HEK293 (cell line): ENCODE results near the gene ZC3H12C.

ENCODE experiments used
- CTCF ChIA-PET: fragments of 350-600 bp; formaldehyde crosslinking; extraction: SDS; loops from one replicate; lab custom pipeline; 2021; ENCODE audit warnings: antibody characterized with exemption; lab: Yijun Ruan, JAX
- POLR2A ChIA-PET: fragments of 300-600 bp; formaldehyde crosslinking; extraction: SDS; loops from one replicate; lab custom pipeline; 2020; ENCODE audit warnings: antibody characterized with exemption, inconsistent platforms; lab: Yijun Ruan, JAX
- H3K27ac ChIP-seq: fragments of 200-500 bp; sonication (Bioruptor generic); 2 replicates; pipeline ENCODE4 v1.5.1; 2014; ENCODE audit warnings: low read depth, low read length, control low read depth, inconsistent platforms; ENCODE audit errors: extremely low read depth
- H3K36me3 ChIP-seq, 2 experiments: fragments of 200-500 bp in 1 of 2; sonication (Bioruptor generic) in 1 of 2; 1 replicate in 1 of 2; 2 replicates in 1 of 2; pipeline ENCODE4 v1.5.1; 2014 to 2017; ENCODE audit warnings: inconsistent platforms in 2 of 2, low read length in 2 of 2; ENCODE audit not compliant: control insufficient read depth in 2 of 2, insufficient read depth in 1 of 2
- H3K4me1 ChIP-seq: fragments of 200-500 bp; sonication (Bioruptor generic); 2 replicates; pipeline ENCODE4 v1.5.1; 2014; ENCODE audit warnings: mild to moderate bottlenecking, low read length, inconsistent platforms; ENCODE audit not compliant: control insufficient read depth, insufficient read depth
- H3K4me3 ChIP-seq: 2 replicates; pipeline ENCODE4 v1.5.1; 2011; ENCODE audit warnings: low read depth, mild to moderate bottlenecking, control low read depth, low read length, moderate library complexity
- H3K9me3 ChIP-seq: fragments of 200-500 bp; sonication (Bioruptor generic); 2 replicates; pipeline ENCODE4 v1.5.1; 2014; ENCODE audit warnings: low read depth, low read length, inconsistent platforms; ENCODE audit not compliant: control insufficient read depth, insufficient read depth
- BCL11B ChIP-seq: fragments of 450-650 bp; formaldehyde crosslinking; IDR thresholded peaks from 2 replicates; pipeline ENCODE4 v1.5.1; 2016; ENCODE audit warnings: low read depth, missing biosample characterization, missing genetic modification characterization
- CTCF ChIP-seq: fragments of 450-650 bp; formaldehyde crosslinking; IDR thresholded peaks from 2 replicates; pipeline ENCODE4 v1.5.1; 2016; ENCODE audit warnings: missing biosample characterization, missing genetic modification characterization
- HIC1 ChIP-seq: fragments of 450-650 bp; formaldehyde crosslinking; IDR thresholded peaks from 2 replicates; pipeline ENCODE4 v1.5.1; 2016; ENCODE audit warnings: missing biosample characterization, missing genetic modification characterization
- KLF10 ChIP-seq: fragments of 450-650 bp; IDR thresholded peaks from 2 replicates; pipeline ENCODE4 v1.5.1; 2018; ENCODE audit warnings: missing biosample characterization, mild to moderate bottlenecking, missing genetic modification characterization
- PRDM1 ChIP-seq: fragments of 450-650 bp; formaldehyde crosslinking; IDR thresholded peaks from 2 replicates; pipeline ENCODE4; 2016; ENCODE audit warnings: missing biosample characterization, missing genetic modification characterization
- ZNF16 ChIP-seq: fragments of 450-650 bp; formaldehyde crosslinking; IDR thresholded peaks from 2 replicates; pipeline ENCODE4 v1.5.1; 2016; ENCODE audit warnings: low read depth, missing biosample characterization, missing genetic modification characterization
- ZNF174 ChIP-seq: fragments of 450-650 bp; formaldehyde crosslinking; IDR thresholded peaks from 2 replicates; pipeline ENCODE4 v1.5.0; 2017; ENCODE audit warnings: missing biosample characterization, mild to moderate bottlenecking, missing genetic modification characterization
- ZNF37A ChIP-seq: fragments of 450-650 bp; IDR thresholded peaks from 2 replicates; pipeline ENCODE4 v1.5.1; 2018; ENCODE audit warnings: missing biosample characterization, missing genetic modification characterization
- ZNF580 ChIP-seq: fragments of 450-650 bp; formaldehyde crosslinking; IDR thresholded peaks from 2 replicates; pipeline ENCODE4 v1.5.1; 2016; ENCODE audit warnings: missing biosample characterization, missing genetic modification characterization
- TF ChIP-seq, protein P1 (sequence below): fragments of 450-650 bp; formaldehyde crosslinking; IDR thresholded peaks from 2 replicates; pipeline ENCODE4 v1.5.1; 2017; ENCODE audit warnings: missing biosample characterization, missing genetic modification characterization
- TF ChIP-seq, protein P2 (sequence below): fragments of 450-650 bp; formaldehyde crosslinking; IDR thresholded peaks from 2 replicates; pipeline ENCODE4 v1.5.1; 2016; ENCODE audit warnings: missing biosample characterization, missing genetic modification characterization, borderline replicate concordance

The ZC3H12C gene

GRCh38 chr11:110160437-110160836, 67.2 kb downstream of the ZC3H12C start:
- Histone ChIP-seq H3K36me3 (peaks cover 0 to 61% of the 10 kb centered on the region in 2 experiments; a peak in 1 of 3 replicates), H3K9me3 (no peaks in the 10 kb centered on the region), H3K4me3 (no peak overlapping the region), H3K4me1 (no peaks in the 10 kb centered on the region), H3K27ac (no peak overlapping the region)
- no peak for TF ChIP-seq ZNF16 (tag by site-specific recombination)
- no peak for TF ChIP-seq ZNF580 (tag by site-specific recombination)
- no peak for TF ChIP-seq KLF10 (tag by site-specific recombination)
- TF ChIP-seq ZNF37A (tag by site-specific recombination), result no peak
- TF ChIP-seq, protein P1, sequence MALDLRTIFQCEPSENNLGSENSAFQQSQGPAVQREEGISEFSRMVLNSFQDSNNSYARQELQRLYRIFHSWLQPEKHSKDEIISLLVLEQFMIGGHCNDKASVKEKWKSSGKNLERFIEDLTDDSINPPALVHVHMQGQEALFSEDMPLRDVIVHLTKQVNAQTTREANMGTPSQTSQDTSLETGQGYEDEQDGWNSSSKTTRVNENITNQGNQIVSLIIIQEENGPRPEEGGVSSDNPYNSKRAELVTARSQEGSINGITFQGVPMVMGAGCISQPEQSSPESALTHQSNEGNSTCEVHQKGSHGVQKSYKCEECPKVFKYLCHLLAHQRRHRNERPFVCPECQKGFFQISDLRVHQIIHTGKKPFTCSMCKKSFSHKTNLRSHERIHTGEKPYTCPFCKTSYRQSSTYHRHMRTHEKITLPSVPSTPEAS (tag by site-specific recombination), result no peak
- no peak for TF ChIP-seq PRDM1 (tag by site-specific recombination)
- no peak for TF ChIP-seq CTCF (tag by site-specific recombination)
- TF ChIP-seq BCL11B, result no peak
- CTCF ChIA-PET, result interaction anchor here (0.6 to 4.1 kb wide), 2 partner anchors 13 to 121 kb away, joined by 4 to 24 read pairs; no protein-coding TSS in a partner anchor
- POLR2A ChIA-PET, result no interaction called here

- no peak overlapping the region for H3K27ac ChIP-seq
- ChIA-PET CTCF (interaction anchor here (4.1 kb wide), 1 partner anchor 13 kb away, joined by 24 read pairs; no protein-coding TSS in a partner anchor), POLR2A (no interaction called here)
- no peaks in the 10 kb centered on the region for H3K9me3 ChIP-seq
- H3K4me1 ChIP-seq, result no peaks in the 10 kb centered on the region
- H3K4me3 ChIP-seq, result no peak overlapping the region
- TF ChIP-seq ZNF174 (tag by site-specific recombination), result no peak
- TF ChIP-seq HIC1 (tag by site-specific recombination), result no peak
- TF ChIP-seq, protein P2, sequence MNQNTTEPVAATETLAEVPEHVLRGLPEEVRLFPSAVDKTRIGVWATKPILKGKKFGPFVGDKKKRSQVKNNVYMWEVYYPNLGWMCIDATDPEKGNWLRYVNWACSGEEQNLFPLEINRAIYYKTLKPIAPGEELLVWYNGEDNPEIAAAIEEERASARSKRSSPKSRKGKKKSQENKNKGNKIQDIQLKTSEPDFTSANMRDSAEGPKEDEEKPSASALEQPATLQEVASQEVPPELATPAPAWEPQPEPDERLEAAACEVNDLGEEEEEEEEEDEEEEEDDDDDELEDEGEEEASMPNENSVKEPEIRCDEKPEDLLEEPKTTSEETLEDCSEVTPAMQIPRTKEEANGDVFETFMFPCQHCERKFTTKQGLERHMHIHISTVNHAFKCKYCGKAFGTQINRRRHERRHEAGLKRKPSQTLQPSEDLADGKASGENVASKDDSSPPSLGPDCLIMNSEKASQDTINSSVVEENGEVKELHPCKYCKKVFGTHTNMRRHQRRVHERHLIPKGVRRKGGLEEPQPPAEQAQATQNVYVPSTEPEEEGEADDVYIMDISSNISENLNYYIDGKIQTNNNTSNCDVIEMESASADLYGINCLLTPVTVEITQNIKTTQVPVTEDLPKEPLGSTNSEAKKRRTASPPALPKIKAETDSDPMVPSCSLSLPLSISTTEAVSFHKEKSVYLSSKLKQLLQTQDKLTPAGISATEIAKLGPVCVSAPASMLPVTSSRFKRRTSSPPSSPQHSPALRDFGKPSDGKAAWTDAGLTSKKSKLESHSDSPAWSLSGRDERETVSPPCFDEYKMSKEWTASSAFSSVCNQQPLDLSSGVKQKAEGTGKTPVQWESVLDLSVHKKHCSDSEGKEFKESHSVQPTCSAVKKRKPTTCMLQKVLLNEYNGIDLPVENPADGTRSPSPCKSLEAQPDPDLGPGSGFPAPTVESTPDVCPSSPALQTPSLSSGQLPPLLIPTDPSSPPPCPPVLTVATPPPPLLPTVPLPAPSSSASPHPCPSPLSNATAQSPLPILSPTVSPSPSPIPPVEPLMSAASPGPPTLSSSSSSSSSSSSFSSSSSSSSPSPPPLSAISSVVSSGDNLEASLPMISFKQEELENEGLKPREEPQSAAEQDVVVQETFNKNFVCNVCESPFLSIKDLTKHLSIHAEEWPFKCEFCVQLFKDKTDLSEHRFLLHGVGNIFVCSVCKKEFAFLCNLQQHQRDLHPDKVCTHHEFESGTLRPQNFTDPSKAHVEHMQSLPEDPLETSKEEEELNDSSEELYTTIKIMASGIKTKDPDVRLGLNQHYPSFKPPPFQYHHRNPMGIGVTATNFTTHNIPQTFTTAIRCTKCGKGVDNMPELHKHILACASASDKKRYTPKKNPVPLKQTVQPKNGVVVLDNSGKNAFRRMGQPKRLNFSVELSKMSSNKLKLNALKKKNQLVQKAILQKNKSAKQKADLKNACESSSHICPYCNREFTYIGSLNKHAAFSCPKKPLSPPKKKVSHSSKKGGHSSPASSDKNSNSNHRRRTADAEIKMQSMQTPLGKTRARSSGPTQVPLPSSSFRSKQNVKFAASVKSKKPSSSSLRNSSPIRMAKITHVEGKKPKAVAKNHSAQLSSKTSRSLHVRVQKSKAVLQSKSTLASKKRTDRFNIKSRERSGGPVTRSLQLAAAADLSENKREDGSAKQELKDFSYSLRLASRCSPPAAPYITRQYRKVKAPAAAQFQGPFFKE (tag by site-specific recombination), result no peak
- H3K36me3 ChIP-seq, result peaks cover 0 to 67% of the 10 kb centered on the region in 2 experiments; a peak in 1 of 3 replicates
These were observed 67.9 kb downstream of the ZC3H12C start for GRCh38 chr11:110161061-110161460.
